ENCODE data around the gene PRELP.

The PRELP gene

GRCh38 chr1:203453016-203453415 is 22.6 kb upstream of the PRELP start:
- Histone ChIP-seq H3K4me1 (ENCODE audit: control insufficient read depth, insufficient read depth, low read length, poor library complexity, severe bottlenecking) (no peaks in the 10 kb centered on the region), H3K27ac (ENCODE audit: insufficient read depth, low read length, poor library complexity, severe bottlenecking) (no peak overlapping the region)

GRCh38 chr1:203453616-203454015 is 22.0 kb upstream of the PRELP start:
- H3K27me3 ChIP-seq (replicated peaks; ENCODE audit: control insufficient read depth, insufficient read depth, low read length, poor library complexity, severe bottlenecking) = no peaks in the 10 kb centered on the region

More at GRCh38 chr1:203453016-203453415, 22.6 kb upstream of the PRELP start:
- H3K36me3 ChIP-seq (ENCODE audit: control insufficient read depth, insufficient read depth, low read length) = no peaks in the 10 kb centered on the region
- DNase-seq = no peak
- H3K27me3 ChIP-seq (replicated peaks; ENCODE audit: control insufficient read depth, insufficient read depth, low read length, poor library complexity, severe bottlenecking) = no peaks in the 10 kb centered on the region
- H3K9me3 ChIP-seq (ENCODE audit: control insufficient read depth, low read length) = no peaks in the 10 kb centered on the region
- H3K4me3 ChIP-seq (ENCODE audit: insufficient read depth, low read depth, low read length, poor library complexity, severe bottlenecking) = no peak overlapping the region

GRCh38 chr1:203454986-203455471 is 20.6 kb upstream of the PRELP start:
- DNase-seq = no peak
- Histone ChIP-seq H3K36me3 (ENCODE audit: control insufficient read depth, insufficient read depth, low read length) (no peaks in the 10 kb centered on the region), H3K27me3 (replicated peaks; ENCODE audit: control insufficient read depth, insufficient read depth, low read length, poor library complexity, severe bottlenecking) (no peaks in the 10 kb centered on the region), H3K27ac (ENCODE audit: insufficient read depth, low read length, poor library complexity, severe bottlenecking) (no peak overlapping the region), H3K9me3 (ENCODE audit: control insufficient read depth, low read length) (no peaks in the 10 kb centered on the region), H3K4me3 (ENCODE audit: insufficient read depth, low read depth, low read length, poor library complexity, severe bottlenecking) (no peak overlapping the region), H3K4me1 (ENCODE audit: control insufficient read depth, insufficient read depth, low read length, poor library complexity, severe bottlenecking) (no peaks in the 10 kb centered on the region)

More at GRCh38 chr1:203453616-203454015, 22.0 kb upstream of the PRELP start:
- DNase-seq = no peak
- no peaks in the 10 kb centered on the region for H3K4me1 ChIP-seq (ENCODE audit: control insufficient read depth, insufficient read depth, low read length, poor library complexity, severe bottlenecking)
- H3K4me3 ChIP-seq (ENCODE audit: insufficient read depth, low read depth, low read length, poor library complexity, severe bottlenecking) = no peak overlapping the region
- no peaks in the 10 kb centered on the region for H3K36me3 ChIP-seq (ENCODE audit: control insufficient read depth, insufficient read depth, low read length)
- no peak overlapping the region for H3K27ac ChIP-seq (ENCODE audit: insufficient read depth, low read length, poor library complexity, severe bottlenecking)
- no peaks in the 10 kb centered on the region for H3K9me3 ChIP-seq (ENCODE audit: control insufficient read depth, low read length)

GRCh38 chr1:203455706-203456105 is 19.9 kb upstream of the PRELP start:
- Histone ChIP-seq H3K4me1 (ENCODE audit: control insufficient read depth, insufficient read depth, low read length, poor library complexity, severe bottlenecking) (no peaks in the 10 kb centered on the region), H3K27me3 (replicated peaks; ENCODE audit: control insufficient read depth, insufficient read depth, low read length, poor library complexity, severe bottlenecking) (no peaks in the 10 kb centered on the region), H3K27ac (ENCODE audit: insufficient read depth, low read length, poor library complexity, severe bottlenecking) (no peak overlapping the region), H3K36me3 (ENCODE audit: control insufficient read depth, insufficient read depth, low read length) (no peaks in the 10 kb centered on the region), H3K9me3 (ENCODE audit: control insufficient read depth, low read length) (no peaks in the 10 kb centered on the region), H3K4me3 (ENCODE audit: insufficient read depth, low read depth, low read length, poor library complexity, severe bottlenecking) (no peak overlapping the region)
- DNase-seq = no peak

- Histone ChIP-seq H3K27ac (ENCODE audit: insufficient read depth, low read length, poor library complexity, severe bottlenecking) (no peak overlapping the region), H3K36me3 (ENCODE audit: control insufficient read depth, insufficient read depth, low read length) (no peaks in the 10 kb centered on the region), H3K4me1 (ENCODE audit: control insufficient read depth, insufficient read depth, low read length, poor library complexity, severe bottlenecking) (no peaks in the 10 kb centered on the region), H3K27me3 (replicated peaks; ENCODE audit: control insufficient read depth, insufficient read depth, low read length, poor library complexity, severe bottlenecking) (no peaks in the 10 kb centered on the region), H3K9me3 (ENCODE audit: control insufficient read depth, low read length) (no peaks in the 10 kb centered on the region), H3K4me3 (ENCODE audit: insufficient read depth, low read depth, low read length, poor library complexity, severe bottlenecking) (no peak overlapping the region)
- DNase-seq = no peak
Measured at GRCh38 chr1:203456577-203456976, 19.0 kb upstream of the PRELP start.

- no peak for DNase-seq
- no peaks in the 10 kb centered on the region for H3K9me3 ChIP-seq (ENCODE audit: control insufficient read depth, low read length)
- no peaks in the 10 kb centered on the region for H3K4me1 ChIP-seq (ENCODE audit: control insufficient read depth, insufficient read depth, low read length, poor library complexity, severe bottlenecking)
Measured at GRCh38 chr1:203458078-203458477, 17.5 kb upstream of the PRELP start.

GRCh38 chr1:203459671-203460201 is 15.9 kb upstream of the PRELP start:
- Histone ChIP-seq H3K4me3 (ENCODE audit: insufficient read depth, low read depth, low read length, poor library complexity, severe bottlenecking) (no peak overlapping the region), H3K27me3 (replicated peaks; ENCODE audit: control insufficient read depth, insufficient read depth, low read length, poor library complexity, severe bottlenecking) (no peaks in the 10 kb centered on the region), H3K4me1 (ENCODE audit: control insufficient read depth, insufficient read depth, low read length, poor library complexity, severe bottlenecking) (no peaks in the 10 kb centered on the region), H3K9me3 (ENCODE audit: control insufficient read depth, low read length) (no peaks in the 10 kb centered on the region), H3K27ac (ENCODE audit: insufficient read depth, low read length, poor library complexity, severe bottlenecking) (no peak overlapping the region), H3K36me3 (ENCODE audit: control insufficient read depth, insufficient read depth, low read length) (no peaks in the 10 kb centered on the region)
- no peak for DNase-seq

More at GRCh38 chr1:203458078-203458477, 17.5 kb upstream of the PRELP start:
- Histone ChIP-seq H3K27me3 (replicated peaks; ENCODE audit: control insufficient read depth, insufficient read depth, low read length, poor library complexity, severe bottlenecking) (no peaks in the 10 kb centered on the region), H3K4me3 (ENCODE audit: insufficient read depth, low read depth, low read length, poor library complexity, severe bottlenecking) (no peak overlapping the region), H3K27ac (ENCODE audit: insufficient read depth, low read length, poor library complexity, severe bottlenecking) (no peak overlapping the region), H3K36me3 (ENCODE audit: control insufficient read depth, insufficient read depth, low read length) (no peaks in the 10 kb centered on the region)

- no peak for DNase-seq
- H3K27ac ChIP-seq (ENCODE audit: insufficient read depth, low read length, poor library complexity, severe bottlenecking) = no peak overlapping the region
- no peaks in the 10 kb centered on the region for H3K36me3 ChIP-seq (ENCODE audit: control insufficient read depth, insufficient read depth, low read length)
- no peaks in the 10 kb centered on the region for H3K27me3 ChIP-seq (replicated peaks; ENCODE audit: control insufficient read depth, insufficient read depth, low read length, poor library complexity, severe bottlenecking)
- no peaks in the 10 kb centered on the region for H3K9me3 ChIP-seq (ENCODE audit: control insufficient read depth, low read length)
- H3K4me3 ChIP-seq (ENCODE audit: insufficient read depth, low read depth, low read length, poor library complexity, severe bottlenecking) = no peak overlapping the region
- no peaks in the 10 kb centered on the region for H3K4me1 ChIP-seq (ENCODE audit: control insufficient read depth, insufficient read depth, low read length, poor library complexity, severe bottlenecking)
Measured at GRCh38 chr1:203461717-203462116, 13.9 kb upstream of the PRELP start.

- Histone ChIP-seq H3K4me3 (ENCODE audit: insufficient read depth, low read depth, low read length, poor library complexity, severe bottlenecking) (no peak overlapping the region), H3K27me3 (replicated peaks; ENCODE audit: control insufficient read depth, insufficient read depth, low read length, poor library complexity, severe bottlenecking) (no peaks in the 10 kb centered on the region), H3K36me3 (ENCODE audit: control insufficient read depth, insufficient read depth, low read length) (no peaks in the 10 kb centered on the region), H3K9me3 (ENCODE audit: control insufficient read depth, low read length) (no peaks in the 10 kb centered on the region), H3K27ac (ENCODE audit: insufficient read depth, low read length, poor library complexity, severe bottlenecking) (no peak overlapping the region), H3K4me1 (ENCODE audit: control insufficient read depth, insufficient read depth, low read length, poor library complexity, severe bottlenecking) (no peaks in the 10 kb centered on the region)
- DNase-seq = no peak
Measured at GRCh38 chr1:203462143-203462542, 13.5 kb upstream of the PRELP start.

GRCh38 chr1:203462878-203463277 is 12.7 kb upstream of the PRELP start:
- no peaks in the 10 kb centered on the region for H3K36me3 ChIP-seq (ENCODE audit: control insufficient read depth, insufficient read depth, low read length)
- no peaks in the 10 kb centered on the region for H3K4me1 ChIP-seq (ENCODE audit: control insufficient read depth, insufficient read depth, low read length, poor library complexity, severe bottlenecking)
- no peaks in the 10 kb centered on the region for H3K27me3 ChIP-seq (replicated peaks; ENCODE audit: control insufficient read depth, insufficient read depth, low read length, poor library complexity, severe bottlenecking)
- no peak for DNase-seq
- H3K27ac ChIP-seq (ENCODE audit: insufficient read depth, low read length, poor library complexity, severe bottlenecking) = no peak overlapping the region
- H3K4me3 ChIP-seq (ENCODE audit: insufficient read depth, low read depth, low read length, poor library complexity, severe bottlenecking) = no peak overlapping the region
- H3K9me3 ChIP-seq (ENCODE audit: control insufficient read depth, low read length) = no peaks in the 10 kb centered on the region
